Subcutaneous adipose tissue (tissue), 4 donors: ENCODE data around the gene TAP2. TPM values are rescaled to one million over a fixed set of nuclear protein-coding genes. Genes with fewer than 3 reads are reported as not detected.

Experiments
- CTCF ChIP-seq: fragments of 450-650 bp; IDR thresholded peaks from one replicate; pipeline ENCODE4 v1.5.1; 2016; ENCODE audit warnings: low read depth, mild to moderate bottlenecking, control low read depth, antibody characterized with exemption, moderate library complexity
- total RNA-seq, 4 donors: library from RNA; depleted of rRNA; stranded (reverse); fragments of >200 nt; gene quantifications; one replicate each; pipeline ENCODE4 v1.1.0, GENCODE V29; 2016

TAP2 gene
- total RNA-seq, 4 donors from 2014 or later = 8.4 to 35.8 (median 9.6) TPM

- TF ChIP-seq CTCF = no peak
Observed at GRCh38 chr6:32829495-32829894, 9.0 kb downstream of the TAP2 start.

- no peak for TF ChIP-seq CTCF
Observed at GRCh38 chr6:32827025-32827424, 11.5 kb downstream of the TAP2 start.

- no peak for TF ChIP-seq CTCF
Observed at GRCh38 chr6:32825966-32826365, 12.6 kb downstream of the TAP2 start.

GRCh38 chr6:32819729-32820128, 18.8 kb downstream of the TAP2 start:
- no peak for TF ChIP-seq CTCF

GRCh38 chr6:32818867-32819266, 19.7 kb downstream of the TAP2 start:
- TF ChIP-seq CTCF = no peak

GRCh38 chr6:32816746-32817204, 21.8 kb downstream of the TAP2 start, which contains the start of gene HLA-DOB:
Gene HLA-DOB, minus strand, starts transcription at chr6:32817002. Its CDS starts 51 bp downstream, at chr6:32816951.
- TF ChIP-seq CTCF = no peak

GRCh38 chr6:32815996-32816395, 22.5 kb downstream of the TAP2 start:
- TF ChIP-seq CTCF = no peak

GRCh38 chr6:32815115-32815514, 23.4 kb downstream of the TAP2 start:
- no peak for TF ChIP-seq CTCF
